Muscle layer of duodenum (tissue), 2 donors: ENCODE data around the gene SLFN12.
"Not testable (repeated sequence)": the region's sequence is repeated elsewhere in the genome, so short reads cannot be mapped to it uniquely, and the experiment has no call there.

Source experiments
- H3K27ac ChIP-seq: one replicate; pipeline ENCODE4 v1.7.0; 2013; ENCODE audit warnings: mild to moderate bottlenecking, low read length
- H3K27me3 ChIP-seq: one replicate; pipeline ENCODE4 v1.7.0; 2013; ENCODE audit warnings: low read depth, mild to moderate bottlenecking, control low read depth, low read length
- H3K36me3 ChIP-seq, 2 donors: one replicate each; pipeline ENCODE4 v1.7.0; 2013; ENCODE audit warnings: low read length in 2 of 2, control low read depth in 1 of 2, mild to moderate bottlenecking in 1 of 2; ENCODE audit not compliant: insufficient read depth in 2 of 2, control insufficient read depth in 1 of 2
- H3K4me1 ChIP-seq, 2 donors: one replicate each; pipeline ENCODE4 v1.7.0; 2013; ENCODE audit warnings: low read length in 2 of 2, mild to moderate bottlenecking in 2 of 2, control low read depth in 1 of 2, moderate library complexity in 1 of 2; ENCODE audit not compliant: insufficient read depth in 2 of 2, control insufficient read depth in 1 of 2
- H3K4me3 ChIP-seq, 2 donors: one replicate each; pipeline ENCODE4 v1.7.0; 2013; ENCODE audit warnings: low read length in 2 of 2, low read depth in 1 of 2, mild to moderate bottlenecking in 1 of 2
- H3K9me3 ChIP-seq, 2 donors: one replicate each; pipeline ENCODE4 v1.7.0; 2013; ENCODE audit warnings: low read length in 2 of 2, control low read depth in 1 of 2, mild to moderate bottlenecking in 1 of 2; ENCODE audit not compliant: control insufficient read depth in 1 of 2
- donor health status: healthy.

Gene SLFN12

DNA sequence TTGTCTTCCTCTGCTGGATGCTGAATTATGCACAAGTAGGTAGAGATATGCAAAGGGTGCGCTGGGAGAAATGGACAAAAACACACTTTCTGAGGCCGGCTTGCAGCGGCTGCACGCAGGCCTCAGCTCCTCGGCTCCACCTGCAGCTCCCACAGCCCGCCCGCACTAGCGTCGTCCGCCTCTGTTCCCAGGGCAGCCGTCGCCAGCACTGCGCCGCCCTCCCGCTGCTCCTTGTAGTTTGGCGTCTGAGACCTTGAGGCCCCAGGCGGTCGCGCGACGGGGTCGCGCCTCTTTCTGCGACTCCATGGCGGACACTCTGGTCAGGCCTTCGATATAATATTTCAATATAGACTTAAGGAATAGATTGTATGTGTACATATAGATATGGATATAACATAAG lies 24.8 kb downstream of the SLFN12 start:
- Histone ChIP-seq H3K4me1 (no peaks in the 10 kb centered on the region), H3K27ac (no peak overlapping the region), H3K4me3 (no peak overlapping the region), H3K36me3 (peaks cover 5 to 35% of the 10 kb centered on the region in 2 donors), H3K27me3 (no peaks in the 10 kb centered on the region), H3K9me3 (peaks cover 0 to 2% of the 10 kb centered on the region in 2 donors)

- no peaks in the 10 kb centered on the region for H3K27me3 ChIP-seq
- H3K27ac ChIP-seq: no peak overlapping the region
- peaks cover 0 to 2% of the 10 kb centered on the region in 2 donors for H3K9me3 ChIP-seq
- peaks cover 5 to 35% of the 10 kb centered on the region in 2 donors for H3K36me3 ChIP-seq
- no peak overlapping the region for H3K4me3 ChIP-seq
- H3K4me1 ChIP-seq: no peaks in the 10 kb centered on the region
These were observed 25.7 kb downstream of the SLFN12 start for GRCh38 chr17:35406568-35406967.

- Histone ChIP-seq H3K9me3 (peaks cover 0 to 2% of the 10 kb centered on the region in 2 donors), H3K4me3 (no peak overlapping the region), H3K36me3 (peaks cover 0 to 13% of the 10 kb centered on the region in 2 donors), H3K4me1 (no peaks in the 10 kb centered on the region), H3K27me3 (no peaks in the 10 kb centered on the region), H3K27ac (no peak overlapping the region)
These were observed 27.9 kb downstream of the SLFN12 start for GRCh38 chr17:35404360-35404759.

DNA sequence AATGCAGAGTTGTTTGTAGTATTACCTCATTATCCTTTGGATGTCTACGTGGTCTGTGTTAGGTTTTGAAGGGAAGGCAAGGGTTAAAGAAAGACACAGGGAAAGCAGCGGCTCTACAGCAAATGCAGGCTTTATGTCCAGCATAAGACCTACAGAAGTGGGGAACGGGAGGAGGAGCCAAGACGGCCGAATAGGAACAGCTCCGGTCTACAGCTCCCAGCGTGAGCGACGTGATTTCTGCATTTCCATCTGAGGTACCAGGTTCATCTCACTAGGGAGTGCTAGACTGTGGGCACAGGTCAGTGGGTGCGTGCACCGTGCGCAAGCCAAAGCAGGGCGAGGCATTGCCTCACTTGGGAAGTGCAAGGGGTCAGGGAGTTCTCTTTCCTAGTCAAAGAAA lies 38.5 kb downstream of the SLFN12 start:
- H3K36me3 ChIP-seq, H3K9me3 ChIP-seq, H3K4me1 ChIP-seq, H3K4me3 ChIP-seq, H3K27me3 ChIP-seq, H3K27ac ChIP-seq: not testable (repeated sequence)

DNA sequence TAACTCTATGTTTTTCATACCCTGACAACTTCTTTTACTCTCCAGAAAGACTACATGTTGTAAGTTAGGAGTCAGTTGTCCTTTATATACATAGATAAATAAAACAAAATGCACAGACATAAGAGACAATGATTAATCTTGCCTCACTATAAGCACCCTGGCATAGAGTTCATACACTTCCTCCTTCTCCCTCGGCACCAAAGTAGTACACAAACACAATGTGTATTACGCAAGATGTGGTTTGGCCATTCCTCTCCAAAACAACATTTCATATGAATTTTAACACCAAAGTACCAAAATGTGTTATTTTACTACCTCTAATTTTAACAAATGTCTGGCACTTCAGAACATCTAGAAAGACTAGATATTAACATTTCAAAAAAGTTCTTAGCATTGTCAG lies 41.6 kb downstream of the SLFN12 start:
- no peaks in the 10 kb centered on the region for H3K4me1 ChIP-seq
- no peaks in the 10 kb centered on the region for H3K9me3 ChIP-seq
- H3K4me3 ChIP-seq: no peak overlapping the region
- H3K27me3 ChIP-seq: no peaks in the 10 kb centered on the region
- H3K36me3 ChIP-seq: no peaks in the 10 kb centered on the region
- no peak overlapping the region for H3K27ac ChIP-seq

- Histone ChIP-seq H3K36me3 (no peaks in the 10 kb centered on the region), H3K4me1 (no peaks in the 10 kb centered on the region), H3K4me3 (no peak overlapping the region), H3K27ac (no peak overlapping the region), H3K27me3 (no peaks in the 10 kb centered on the region), H3K9me3 (no peaks in the 10 kb centered on the region)
These were observed 42.1 kb downstream of the SLFN12 start for GRCh38 chr17:35390156-35390555.

DNA sequence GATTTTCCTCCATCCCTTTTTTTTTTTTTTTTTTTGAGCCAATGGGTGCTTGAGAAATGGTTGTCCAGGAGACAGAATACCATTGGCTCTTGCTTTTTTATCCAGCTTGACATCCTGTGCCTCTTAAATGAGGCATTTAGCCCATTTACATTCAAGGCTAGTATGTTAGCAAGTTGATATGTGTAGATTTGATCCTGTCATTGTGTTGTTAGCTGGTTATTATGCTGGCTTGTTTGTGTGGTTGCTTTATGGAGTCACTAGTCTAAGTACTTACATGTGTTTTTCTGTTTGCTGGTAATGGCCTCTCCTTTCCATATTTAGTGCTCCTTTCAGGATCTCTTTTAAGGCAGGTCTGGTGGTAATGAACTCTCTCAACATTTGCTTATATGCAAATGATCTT lies 44.8 kb downstream of the SLFN12 start:
- Histone ChIP-seq H3K36me3 (no peaks in the 10 kb centered on the region), H3K9me3 (peaks cover 0 to 6% of the 10 kb centered on the region in 2 donors), H3K4me1 (no peaks in the 10 kb centered on the region), H3K27ac (no peak overlapping the region), H3K4me3 (no peak overlapping the region), H3K27me3 (no peaks in the 10 kb centered on the region)

- Histone ChIP-seq H3K4me3 (no peak overlapping the region), H3K36me3 (no peaks in the 10 kb centered on the region), H3K4me1 (peaks cover 3 to 9% of the 10 kb centered on the region in 2 donors), H3K9me3 (no peaks in the 10 kb centered on the region), H3K27me3 (no peaks in the 10 kb centered on the region), H3K27ac (no peak overlapping the region)
These were observed 54.6 kb downstream of the SLFN12 start for GRCh38 chr17:35377706-35378105.

- H3K4me3 ChIP-seq: no peak overlapping the region
- no peaks in the 10 kb centered on the region for H3K36me3 ChIP-seq
- H3K9me3 ChIP-seq: no peaks in the 10 kb centered on the region
- H3K27me3 ChIP-seq: no peaks in the 10 kb centered on the region
- H3K4me1 ChIP-seq: peaks cover 3 to 9% of the 10 kb centered on the region in 2 donors
- H3K27ac ChIP-seq: no peak overlapping the region
These were observed 55.2 kb downstream of the SLFN12 start for GRCh38 chr17:35377068-35377467.

DNA sequence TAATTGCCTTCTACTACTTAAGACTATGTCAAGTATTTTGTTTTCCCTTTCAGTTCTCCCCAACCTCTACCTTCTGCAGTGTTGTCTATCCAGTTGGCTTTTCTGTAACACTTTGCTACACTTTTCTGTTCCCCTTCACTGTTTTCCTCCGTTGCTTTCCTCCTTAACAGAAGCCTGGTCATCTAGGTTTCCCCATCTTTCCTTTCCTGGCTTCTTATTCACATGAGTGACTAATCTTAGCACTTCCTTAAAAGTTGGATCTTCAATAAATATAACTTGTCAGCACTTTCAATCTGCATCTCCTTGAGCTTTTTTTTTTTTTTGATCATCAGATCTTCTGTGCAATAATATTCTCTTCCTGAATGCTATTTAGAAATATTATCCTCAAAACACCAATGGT lies 56.1 kb downstream of the SLFN12 start:
- H3K36me3 ChIP-seq: no peaks in the 10 kb centered on the region
- H3K27me3 ChIP-seq: no peaks in the 10 kb centered on the region
- no peak overlapping the region for H3K4me3 ChIP-seq
- H3K27ac ChIP-seq: no peak overlapping the region
- peaks cover 3 to 9% of the 10 kb centered on the region in 2 donors for H3K4me1 ChIP-seq
- H3K9me3 ChIP-seq: no peaks in the 10 kb centered on the region

DNA sequence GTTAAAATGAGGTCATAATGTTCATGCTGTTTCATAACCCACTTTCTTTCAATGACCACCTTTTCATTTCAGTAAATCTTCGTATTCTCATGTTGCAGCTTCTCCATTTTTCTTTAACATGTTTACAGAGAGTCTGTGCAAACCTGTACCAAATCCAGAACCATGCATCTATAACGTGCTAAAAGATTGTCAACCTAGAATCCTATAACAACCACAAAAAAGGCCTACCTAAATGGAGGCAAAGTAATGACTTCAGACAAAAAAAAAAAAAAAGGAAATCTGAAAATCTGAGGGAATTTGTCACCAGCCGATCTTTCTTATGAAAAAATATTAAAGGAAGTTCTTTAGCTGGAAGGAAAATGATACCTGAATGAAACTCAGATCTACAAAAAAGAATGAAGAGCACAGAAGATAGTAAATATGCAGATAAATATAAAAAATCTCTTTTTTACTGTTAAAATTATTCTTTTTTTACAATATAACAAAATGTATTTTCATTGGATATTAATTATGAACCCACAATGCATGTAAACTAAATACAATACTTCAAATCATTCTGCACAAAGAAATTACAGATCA lies 57.4 kb downstream of the SLFN12 start:
- Histone ChIP-seq H3K36me3 (no peaks in the 10 kb centered on the region), H3K4me3 (peak overlapping the region; percentile 68 to 78), H3K27me3 (no peaks in the 10 kb centered on the region), H3K27ac (peak overlapping the region; percentile 85), H3K9me3 (peaks cover 3 to 8% of the 10 kb centered on the region in 2 donors), H3K4me1 (peaks cover 3 to 9% of the 10 kb centered on the region in 2 donors)
